ENCODE data around the gene SIGLEC11.
"Not testable (repeated sequence)": the region's sequence is repeated elsewhere in the genome, so short reads cannot be mapped to it uniquely, and the experiment has no call there.

DNA sequence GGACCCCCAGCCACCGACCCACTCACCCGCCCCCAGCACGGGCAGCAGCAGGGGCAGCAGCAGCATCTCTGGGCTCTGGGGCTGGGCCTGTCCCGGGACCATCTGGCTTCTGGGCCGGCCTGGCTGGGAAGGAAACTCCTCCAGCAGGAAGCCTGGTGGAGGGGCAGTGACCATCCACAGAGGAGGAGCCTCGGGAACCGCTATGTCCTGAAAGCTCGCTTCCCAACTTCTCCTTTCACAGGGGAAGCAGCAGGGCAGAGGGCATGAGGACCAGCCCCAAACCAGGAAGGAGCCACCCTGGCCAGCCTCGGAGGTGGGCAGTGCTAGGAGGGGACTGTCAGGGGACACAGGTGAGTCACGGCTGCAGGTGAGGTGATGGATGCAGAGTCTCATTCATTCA is at the start of gene SIGLEC11:
- TF ChIP-seq TAF1 (IDR thresholded peaks at IDR 0.05; ENCODE audit: borderline replicate concordance, low read depth, low read length); POLR2A (IDR thresholded peaks at IDR 0.05; ENCODE audit: low read depth, low read length); POLR2AphosphoS5 (IDR thresholded peaks at IDR 0.05; ENCODE audit: low read depth, low read length): not testable (repeated sequence)

Measured in GM12892 (cell line).